Upper lobe of left lung (tissue), 4 donors: Measurements from ENCODE around the gene POLD1.

Experiments used
- EP300 ChIP-seq, 4 donors: sonication (generic); formaldehyde crosslinking; IDR thresholded peaks; one replicate each; pipeline ENCODE4 v1.5.1; 2017; ENCODE audit warnings: antibody characterized with exemption in 4 of 4, control low read depth in 2 of 4
- POLR2A ChIP-seq, 4 donors: fragments of 450-650 bp; IDR thresholded peaks; one replicate each; pipeline ENCODE4 v1.5.1; 2016 to 2017; ENCODE audit warnings: antibody characterized with exemption in 4 of 4, mild to moderate bottlenecking in 2 of 4
- POLR2AphosphoS5 ChIP-seq, 2 donors: sonication (generic); formaldehyde crosslinking; IDR thresholded peaks; one replicate each; pipeline ENCODE4 v1.5.1; 2017; ENCODE audit warnings: antibody characterized with exemption in 2 of 2
- TF ChIP-seq, protein P1 (sequence below), 6 experiments: fragments of 450-650 bp in 4 of 6; fragments of 200-600 bp in 2 of 6; sonication (generic) in 2 of 6; IDR thresholded peaks; one replicate each; pipeline ENCODE4 v1.5.1; 2016 to 2019; ENCODE audit warnings: antibody characterized with exemption in 6 of 6

DNA sequence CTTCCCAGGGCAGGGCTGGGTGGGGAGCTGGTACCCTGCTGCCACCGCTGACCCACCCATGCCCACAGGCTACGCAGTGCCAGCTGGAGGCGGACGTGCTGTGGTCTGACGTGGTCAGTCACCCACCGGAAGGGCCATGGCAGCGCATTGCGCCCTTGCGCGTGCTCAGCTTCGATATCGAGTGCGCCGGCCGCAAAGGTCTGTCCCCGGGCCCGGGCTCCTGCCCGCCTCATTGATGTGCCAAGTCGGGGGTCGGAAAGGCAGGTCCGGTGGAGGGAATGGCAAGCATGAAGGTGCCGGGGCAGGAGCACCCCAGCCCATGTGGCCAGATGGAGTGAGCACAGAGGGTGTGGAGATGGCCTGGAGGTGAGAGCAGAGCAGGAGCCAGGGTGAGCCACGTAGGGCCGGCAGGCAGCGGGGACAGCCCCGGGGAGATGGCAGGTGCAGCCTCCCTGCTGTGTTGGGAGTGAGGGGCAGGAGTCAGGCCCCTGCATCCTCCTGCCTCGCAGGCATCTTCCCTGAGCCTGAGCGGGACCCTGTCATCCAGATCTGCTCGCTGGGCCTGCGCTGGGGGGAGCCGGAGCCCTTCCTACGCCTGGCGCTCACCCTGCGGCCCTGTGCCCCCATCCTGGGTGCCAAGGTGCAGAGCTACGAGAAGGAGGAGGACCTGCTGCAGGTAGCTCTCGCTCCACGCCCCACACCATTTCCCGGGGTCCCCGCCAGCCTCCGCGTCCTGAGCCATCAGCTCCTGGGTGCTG is 18.6 kb downstream of the POLD1 start:
- TF ChIP-seq, protein P1, sequence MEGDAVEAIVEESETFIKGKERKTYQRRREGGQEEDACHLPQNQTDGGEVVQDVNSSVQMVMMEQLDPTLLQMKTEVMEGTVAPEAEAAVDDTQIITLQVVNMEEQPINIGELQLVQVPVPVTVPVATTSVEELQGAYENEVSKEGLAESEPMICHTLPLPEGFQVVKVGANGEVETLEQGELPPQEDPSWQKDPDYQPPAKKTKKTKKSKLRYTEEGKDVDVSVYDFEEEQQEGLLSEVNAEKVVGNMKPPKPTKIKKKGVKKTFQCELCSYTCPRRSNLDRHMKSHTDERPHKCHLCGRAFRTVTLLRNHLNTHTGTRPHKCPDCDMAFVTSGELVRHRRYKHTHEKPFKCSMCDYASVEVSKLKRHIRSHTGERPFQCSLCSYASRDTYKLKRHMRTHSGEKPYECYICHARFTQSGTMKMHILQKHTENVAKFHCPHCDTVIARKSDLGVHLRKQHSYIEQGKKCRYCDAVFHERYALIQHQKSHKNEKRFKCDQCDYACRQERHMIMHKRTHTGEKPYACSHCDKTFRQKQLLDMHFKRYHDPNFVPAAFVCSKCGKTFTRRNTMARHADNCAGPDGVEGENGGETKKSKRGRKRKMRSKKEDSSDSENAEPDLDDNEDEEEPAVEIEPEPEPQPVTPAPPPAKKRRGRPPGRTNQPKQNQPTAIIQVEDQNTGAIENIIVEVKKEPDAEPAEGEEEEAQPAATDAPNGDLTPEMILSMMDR (IDR thresholded peaks at IDR 0.05) = no peak
- TF ChIP-seq POLR2A (IDR thresholded peaks at IDR 0.05) (no peak), POLR2AphosphoS5 (IDR thresholded peaks at IDR 0.05) (no peak), EP300 (IDR thresholded peaks at IDR 0.05) (no peak)
